NCI-H2171 (cell line): ENCODE results near the gene LRP2BP.
"Not testable (repeated sequence)": the region's sequence is repeated elsewhere in the genome, so short reads cannot be mapped to it uniquely, and the experiment has no call there.

ENCODE experiments used
- DNase-seq: peaks from one replicate; lab custom pipeline; 2025; lab: John Stamatoyannopoulos, UW

The LRP2BP gene

DNA sequence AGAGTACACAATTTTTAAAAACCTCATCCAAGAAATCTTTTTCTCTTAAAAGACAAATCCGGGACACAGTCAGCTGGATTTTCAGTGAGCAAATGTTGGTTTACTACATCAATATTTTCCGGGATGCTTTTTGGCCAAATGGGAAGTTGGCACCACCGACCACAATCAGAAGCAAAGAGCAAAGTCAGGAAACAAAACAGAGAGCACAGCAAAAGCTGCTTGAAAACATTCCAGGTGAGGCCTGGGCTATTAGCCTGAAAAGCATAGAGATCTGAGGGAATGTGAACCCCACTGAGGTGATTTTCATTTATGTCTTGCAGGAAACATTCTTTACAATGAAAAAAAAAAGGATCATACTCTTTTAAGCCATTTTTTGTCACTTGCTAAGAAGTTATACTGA, 33.9 kb downstream of the LRP2BP start:
- DNase-seq = no peak

DNA sequence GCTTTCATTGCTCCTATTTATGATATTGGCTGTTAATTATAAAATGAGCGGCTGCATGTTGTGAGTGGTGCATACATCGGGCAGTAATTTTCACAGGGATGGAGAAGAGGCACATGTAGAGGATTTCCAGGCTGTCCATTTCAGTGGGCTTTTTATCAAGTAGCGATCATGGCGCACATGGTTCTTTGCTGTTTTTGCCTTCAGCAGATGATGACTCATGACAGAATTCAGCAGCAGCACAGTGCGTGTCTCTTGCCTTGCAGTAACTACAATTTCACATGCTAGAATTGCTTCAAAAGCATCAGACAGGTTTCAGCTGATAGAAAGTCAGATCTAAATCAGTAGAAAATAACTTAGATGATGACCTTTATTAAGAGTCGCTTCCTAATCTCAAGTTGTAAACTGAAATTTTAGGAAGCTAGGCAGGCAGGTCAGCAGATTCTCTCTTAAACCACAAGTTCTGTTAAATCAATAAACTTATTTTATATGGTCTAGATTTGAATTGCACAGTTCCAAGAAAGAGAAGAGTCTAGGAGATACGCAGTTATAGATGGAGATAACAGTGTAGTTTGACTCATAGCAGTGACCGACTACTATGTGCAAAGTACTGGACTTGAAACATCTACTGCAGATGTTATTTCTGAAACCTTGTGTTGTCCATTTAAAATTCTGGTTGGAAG, 35.8 kb downstream of the LRP2BP start:
- DNase-seq = no peak

DNA sequence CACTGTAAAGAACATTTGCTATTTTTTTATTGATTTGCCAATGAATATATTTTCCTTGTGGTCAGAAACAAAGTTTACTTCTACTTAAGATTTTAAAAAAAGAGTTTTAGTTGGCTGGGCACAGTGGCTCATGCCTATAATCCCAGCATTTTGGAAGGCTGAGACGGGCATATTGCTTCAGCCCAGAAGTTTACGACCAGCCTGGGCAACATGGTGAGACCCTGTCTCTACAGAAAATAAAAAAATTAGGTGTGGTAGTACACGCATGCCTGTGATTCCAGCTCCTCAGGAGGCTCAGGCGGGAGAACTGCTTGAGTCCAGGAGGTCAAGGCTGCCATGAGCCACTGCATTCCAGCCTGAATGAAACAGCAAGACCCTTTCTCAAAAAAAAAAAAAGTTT, 36.8 kb downstream of the LRP2BP start:
- no peak for DNase-seq

DNA sequence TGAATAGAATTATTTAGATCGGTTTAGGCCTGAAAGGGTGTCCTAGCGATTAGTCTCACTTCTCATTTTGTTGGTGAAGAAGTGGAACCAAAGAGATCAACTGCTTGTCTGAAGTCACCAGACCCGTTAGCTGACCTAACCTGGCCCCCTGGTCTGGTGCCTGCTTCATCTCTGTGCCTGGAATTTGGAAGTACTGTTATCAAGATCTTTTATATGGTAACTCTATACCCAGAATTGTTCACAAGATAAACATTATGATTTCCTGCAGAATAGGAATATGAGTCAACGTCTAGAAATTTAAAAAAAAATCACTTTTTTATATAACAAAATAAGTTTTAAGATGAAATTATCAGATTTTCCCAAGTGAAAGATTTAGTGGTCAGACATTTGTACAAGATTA, 37.2 kb downstream of the LRP2BP start:
- DNase-seq = no peak

DNA sequence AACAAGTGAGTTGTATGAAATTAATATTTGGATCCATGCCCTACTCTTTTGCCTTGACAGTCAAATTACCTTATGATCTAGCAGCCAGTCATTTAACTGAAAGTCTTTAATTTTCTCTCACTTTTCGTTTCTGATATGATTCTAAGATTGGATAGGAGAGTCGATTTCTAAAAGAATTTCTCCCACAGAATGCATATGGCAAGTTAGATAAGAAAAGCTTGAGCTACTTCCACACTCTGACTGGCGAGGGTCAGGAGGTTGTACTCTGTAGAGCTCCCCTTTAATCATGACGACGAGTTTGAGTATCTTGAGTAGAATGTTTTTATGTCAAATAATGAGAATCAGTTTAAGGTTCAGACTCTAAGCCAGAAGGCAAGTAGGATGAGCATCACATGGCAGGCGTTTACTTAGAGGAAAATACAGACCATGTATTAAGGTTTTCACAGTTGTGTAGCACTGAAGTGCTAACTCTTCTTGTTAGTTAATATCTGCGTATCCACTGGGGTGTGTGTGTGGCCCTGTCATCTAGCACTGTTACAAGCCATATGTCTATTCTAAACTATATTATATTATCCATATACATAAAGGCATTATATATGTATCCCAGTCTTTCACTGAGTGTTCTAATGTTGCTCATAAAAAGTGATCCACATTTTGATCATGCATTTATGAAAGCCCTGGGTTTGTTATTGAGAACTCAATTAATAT, 37.8 kb downstream of the LRP2BP start:
- DNase-seq = no peak

DNA sequence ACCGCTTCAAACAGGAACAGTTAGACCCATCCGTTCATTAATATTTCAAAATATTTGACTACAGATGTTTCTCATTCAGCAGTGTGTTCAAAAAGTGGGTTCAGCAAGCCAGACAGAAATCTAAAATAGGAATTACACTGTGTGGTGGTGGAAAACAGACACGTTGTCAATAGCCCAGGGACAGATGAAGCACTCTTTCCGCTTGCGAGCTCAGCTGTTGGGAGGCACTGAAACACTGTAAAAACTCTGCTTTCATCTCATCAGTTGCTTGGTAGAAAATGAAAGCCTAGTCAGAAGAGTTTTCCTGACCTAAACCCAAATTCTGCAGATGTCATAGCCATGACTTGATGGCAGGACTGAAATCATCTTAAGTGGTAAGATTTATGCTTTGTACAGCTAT, 38.5 kb downstream of the LRP2BP start:
- no peak for DNase-seq

DNA sequence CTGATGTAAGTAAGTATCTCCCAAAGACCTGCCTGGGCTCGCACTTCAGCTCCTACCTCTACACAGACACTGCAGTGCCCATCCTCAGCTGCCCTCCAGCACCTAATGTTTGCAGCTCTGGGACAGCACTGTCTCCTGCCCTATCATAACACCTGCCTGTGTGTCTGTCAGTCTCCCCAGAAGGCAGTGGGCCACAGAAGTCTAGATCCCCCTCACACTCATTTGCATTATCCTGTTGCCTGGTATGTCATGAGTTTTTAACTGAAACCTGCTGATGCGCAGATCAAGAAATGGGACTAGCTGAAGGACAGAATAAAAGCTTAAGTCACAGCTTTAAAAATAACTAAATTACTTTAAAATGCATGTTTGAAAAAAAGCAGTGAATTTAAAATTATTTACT, 43.0 kb downstream of the LRP2BP start:
- no peak for DNase-seq

DNA sequence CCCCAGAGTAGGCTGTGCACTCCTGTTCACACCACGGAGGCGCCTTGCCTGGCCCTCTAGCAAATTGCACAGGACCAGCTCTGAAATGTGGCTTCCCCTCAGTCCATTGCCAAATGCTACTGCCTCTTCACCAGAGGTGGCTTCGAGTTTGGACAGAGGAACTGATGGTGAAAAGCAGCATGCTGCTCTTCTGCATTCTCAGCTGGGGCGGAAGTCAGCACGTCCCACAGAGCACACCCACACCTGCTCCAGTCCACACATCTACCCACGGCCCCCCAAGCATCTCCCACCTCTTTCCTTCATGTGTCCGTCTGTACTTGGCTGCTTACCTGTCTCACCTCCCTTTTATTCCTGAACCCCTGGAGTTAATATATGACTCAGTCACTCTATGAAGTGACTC, 43.5 kb downstream of the LRP2BP start:
- DNase-seq = no peak

DNA sequence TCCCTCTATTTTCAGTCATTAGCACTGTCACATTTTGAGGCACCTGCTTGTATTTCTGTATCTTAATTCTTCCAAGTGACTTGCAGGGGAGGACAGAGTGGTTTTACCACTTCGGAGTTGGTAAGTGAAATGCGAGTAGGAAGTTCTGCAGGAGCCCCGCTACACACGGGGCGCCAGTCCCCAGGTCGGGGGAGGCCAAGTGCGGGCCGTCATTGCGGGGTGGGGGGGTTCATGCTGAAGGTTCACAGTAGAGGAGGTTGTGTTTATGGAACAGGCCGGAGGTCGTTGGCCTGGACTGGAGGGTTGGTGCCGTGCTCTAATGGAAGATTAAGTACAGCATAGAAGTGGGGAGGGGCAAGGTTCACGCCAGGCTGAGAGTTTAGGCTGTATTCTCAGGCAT, 44.0 kb downstream of the LRP2BP start:
- no peak for DNase-seq

DNA sequence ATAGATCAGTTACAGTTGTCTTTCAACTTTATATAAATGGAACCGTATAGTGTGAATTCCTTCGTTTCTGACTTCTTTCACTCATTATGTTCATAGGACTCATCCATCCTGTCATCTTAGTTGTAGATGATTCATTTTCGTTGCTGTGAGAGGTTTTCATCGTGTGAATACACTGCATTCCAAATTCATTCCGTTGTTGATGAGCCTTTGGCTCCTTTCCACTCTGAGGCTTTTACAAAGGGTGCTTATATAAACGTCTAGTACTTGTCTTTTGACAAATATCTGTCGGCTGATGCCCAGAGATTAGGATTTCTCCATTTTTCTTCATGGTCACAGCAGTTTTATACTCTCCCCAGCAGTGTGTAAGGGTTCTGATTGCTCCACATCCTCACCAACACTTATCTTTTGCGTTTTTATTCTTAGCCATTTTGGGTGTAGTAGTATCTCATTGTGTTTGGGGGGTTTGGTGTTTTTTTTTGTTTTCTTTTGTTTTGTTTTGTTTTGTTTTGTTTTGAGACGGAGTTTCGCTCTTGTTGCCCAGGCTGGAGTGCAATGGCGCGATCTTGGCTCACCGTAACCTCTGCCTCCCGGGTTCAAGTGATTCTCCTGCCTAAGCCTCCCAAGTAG, 48.6 kb downstream of the LRP2BP start:
- no peak for DNase-seq

DNA sequence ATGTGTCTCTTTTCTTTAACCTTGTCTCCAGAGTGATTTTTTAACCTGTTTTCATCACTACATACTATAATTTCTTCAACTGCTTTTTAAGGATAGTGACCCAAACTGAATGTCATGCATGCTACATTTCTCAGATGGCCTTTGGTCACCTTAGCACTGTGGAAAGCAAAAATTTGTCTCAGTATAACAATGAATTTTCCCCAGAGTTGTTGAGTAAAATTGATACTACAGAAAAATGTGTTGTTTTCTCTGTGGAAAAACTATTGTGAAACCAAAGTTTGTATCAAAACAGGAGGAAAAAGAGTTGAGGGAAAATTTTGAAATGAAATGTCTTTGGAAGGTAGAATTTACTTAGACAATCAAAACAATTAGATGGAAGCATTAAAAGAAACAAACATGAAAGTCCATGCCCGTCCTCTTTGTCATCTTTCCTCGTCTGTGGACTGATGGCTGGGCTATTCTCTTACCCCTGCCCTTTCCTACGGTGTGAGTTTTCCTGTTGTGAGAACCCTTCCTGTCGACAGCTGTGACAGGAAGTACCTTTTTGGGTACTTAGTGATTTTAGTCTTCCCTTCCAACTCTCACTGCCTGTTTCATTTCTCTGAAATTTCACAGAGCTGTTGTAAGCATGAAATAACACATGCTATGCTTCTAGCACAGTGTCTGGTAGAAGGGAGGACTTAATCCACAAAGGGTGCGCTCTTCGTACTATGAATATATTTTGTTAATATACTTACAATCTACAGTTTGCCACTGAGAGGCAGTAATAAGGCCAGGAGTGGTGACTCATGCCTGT, 50.8 kb downstream of the LRP2BP start:
- no peak for DNase-seq

DNA sequence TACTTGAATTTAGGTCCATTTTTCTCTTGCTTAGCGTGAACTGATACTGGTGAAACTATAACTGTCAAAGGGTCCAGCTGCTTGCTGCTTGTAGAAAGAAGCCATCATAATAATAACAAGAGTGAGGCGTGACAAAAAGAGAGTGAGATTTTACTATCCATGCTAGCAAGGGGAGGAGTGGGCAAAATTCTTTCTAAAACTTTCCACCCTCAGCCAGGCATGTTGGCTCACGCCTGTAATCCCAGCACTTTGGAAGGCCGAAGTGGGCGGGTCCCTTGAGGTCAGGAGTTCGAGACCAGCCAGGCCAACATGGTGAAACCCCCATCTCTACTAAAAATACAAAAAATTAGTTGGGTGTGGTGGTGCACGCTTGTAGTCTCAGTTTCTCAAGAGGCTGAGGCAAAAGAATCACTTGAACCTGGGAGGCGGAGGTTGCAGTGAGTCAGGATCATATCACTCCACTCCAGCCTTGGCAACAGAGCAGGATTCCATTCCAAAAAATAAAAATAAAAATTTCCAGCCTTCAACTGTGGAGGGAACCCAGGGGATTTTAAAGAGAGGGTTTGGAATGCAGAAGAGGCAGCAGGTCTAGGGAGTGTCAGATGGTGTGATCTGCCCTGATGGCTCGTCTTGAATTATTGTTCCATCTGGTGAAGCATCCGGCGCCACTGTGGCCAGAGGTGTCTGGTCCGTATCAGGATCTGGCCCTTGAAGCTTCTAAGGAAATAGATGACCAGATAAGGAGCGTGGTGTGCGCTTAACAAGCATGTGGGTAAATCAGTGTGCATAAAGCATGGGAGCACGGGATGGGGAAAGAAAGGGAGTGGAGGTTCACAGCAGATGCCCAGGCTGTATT, 51.8 kb downstream of the LRP2BP start:
- DNase-seq = no peak

DNA sequence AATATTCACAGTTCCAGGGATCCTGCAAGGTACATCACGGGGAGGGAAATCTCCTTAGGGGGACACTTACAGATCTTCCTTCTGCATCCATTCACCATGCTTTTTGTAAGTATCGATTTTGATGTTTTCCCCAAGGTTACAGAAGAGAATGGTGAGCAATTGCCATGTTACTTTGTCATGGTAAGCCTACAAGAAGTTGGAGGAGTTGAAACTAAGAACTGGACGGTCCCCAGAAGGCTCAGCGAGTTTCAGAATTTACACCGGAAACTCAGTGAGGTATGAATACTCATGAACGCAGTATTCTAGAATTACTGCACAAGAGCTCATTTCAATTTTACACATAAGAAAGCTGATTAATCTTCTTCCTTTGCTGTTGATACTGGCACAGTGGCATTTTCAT, 53.9 kb downstream of the LRP2BP start:
- no peak for DNase-seq

DNA sequence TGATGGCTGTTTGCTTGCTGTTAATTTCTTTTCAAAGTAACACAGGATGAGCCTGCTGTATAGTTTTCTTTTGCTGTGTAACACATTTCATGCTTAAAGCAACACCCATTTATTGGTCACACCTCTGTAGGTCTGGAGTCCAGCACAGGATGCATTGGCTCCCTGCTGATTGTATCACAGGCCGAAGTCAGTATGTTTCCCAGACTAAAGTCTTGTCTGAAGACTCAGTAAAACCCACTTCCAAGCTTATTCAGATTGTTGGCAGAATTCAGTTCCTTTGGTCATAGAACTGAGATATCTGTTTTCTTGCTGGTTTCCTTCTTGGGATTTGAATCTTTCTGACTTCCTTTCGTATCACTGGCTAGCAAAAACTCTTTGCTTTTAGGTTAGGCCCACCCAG, 54.3 kb downstream of the LRP2BP start:
- DNase-seq = no peak

DNA sequence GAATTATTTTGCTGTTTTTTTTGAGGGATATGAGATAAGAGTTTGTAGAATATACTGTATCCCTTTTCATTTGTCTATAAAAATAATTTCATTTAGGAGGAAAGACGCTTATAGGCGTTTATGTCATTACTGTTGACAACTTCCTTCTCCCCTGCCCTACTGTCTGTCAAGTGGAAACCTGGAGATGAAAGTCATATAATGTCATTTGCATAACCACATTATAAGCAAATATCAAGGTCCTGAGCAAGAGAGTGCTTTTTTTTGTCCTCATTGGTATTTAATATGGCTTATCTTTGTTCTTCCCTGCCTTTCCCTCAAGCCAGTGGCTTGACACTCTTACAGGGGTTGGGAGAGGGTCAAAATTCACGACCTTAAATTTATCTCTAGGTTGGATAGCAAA, 55.8 kb downstream of the LRP2BP start:
- no peak for DNase-seq

DNA sequence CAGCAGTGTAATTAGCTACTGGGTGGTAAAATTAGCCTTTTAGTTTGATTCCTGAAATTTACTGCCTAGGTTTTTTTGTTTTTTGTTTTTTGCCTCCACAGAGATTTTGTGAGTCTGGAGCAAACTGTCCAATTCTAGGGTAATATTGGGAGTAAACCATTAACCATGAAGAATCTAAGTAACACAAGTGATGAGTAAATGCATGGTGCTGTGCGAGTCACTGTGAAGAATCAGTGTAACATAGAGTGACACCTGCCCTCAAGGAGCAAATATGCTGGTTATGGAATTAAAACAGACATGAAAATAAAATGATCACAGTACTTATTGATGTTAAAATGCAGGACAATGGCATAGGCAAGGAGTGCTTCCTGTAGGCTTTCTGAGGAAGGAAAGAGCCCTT, 60.1 kb downstream of the LRP2BP start:
- DNase-seq = no peak

DNA sequence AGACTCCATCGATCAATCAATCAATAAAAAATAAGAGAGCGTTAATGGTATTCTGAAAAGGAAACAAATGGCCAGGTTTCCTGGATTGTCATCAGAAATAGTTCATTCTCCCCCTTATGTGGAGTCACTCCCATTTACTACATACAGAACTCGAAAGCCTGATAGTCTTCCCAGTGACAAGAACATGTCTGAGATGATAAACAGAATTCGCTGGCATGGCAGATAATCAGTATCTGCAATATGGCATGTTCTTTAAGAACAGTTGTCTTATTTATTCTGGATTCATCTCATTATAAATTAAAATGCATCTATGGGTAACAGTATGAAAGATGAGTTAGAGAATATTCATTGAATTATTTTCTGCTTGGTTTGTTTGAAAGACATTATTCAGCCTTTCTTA, 61.4 kb downstream of the LRP2BP start:
- no peak for DNase-seq

DNA sequence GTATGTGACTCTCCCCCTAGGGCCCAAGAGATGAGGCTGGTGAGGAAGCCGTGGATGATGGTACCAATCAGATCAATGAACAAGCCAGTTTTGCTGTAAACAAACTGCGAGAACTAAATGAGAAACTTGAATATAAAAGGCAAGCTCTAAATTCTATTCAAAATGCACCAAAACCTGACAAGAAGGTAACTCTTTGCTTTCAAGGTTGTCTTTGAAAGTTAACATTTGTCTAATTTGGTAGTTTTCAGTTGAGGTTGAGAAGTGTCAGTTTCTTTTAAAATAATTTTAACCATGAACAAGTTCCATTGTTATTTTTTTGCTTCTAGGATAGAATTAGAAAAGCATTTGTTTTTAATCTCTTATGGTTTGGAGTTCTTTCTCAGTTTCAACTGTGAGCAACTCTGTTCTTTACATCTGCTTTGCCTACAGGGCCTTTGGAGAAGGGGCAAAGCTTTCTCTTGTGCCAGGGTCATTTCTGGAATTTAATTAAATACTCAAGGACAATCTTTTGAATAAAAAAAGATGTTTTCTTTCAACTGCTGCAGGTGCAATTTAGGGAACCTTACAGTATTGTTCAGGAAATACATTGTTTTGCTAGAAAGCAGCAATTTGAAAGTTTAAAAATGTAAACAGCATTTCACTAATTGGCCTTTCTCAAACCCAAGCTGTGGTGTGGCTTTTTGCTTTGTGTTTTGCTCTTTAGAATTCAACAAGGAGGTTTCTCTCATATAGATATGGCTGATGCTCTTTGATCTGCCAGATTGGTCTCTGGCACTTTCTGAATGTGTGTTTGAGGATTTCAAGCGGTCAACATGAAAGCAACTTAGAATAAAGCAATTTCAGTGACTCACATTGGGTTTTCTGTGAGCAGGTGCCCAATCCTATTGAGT, 62.9 kb downstream of the LRP2BP start:
- DNase-seq = no peak

DNA sequence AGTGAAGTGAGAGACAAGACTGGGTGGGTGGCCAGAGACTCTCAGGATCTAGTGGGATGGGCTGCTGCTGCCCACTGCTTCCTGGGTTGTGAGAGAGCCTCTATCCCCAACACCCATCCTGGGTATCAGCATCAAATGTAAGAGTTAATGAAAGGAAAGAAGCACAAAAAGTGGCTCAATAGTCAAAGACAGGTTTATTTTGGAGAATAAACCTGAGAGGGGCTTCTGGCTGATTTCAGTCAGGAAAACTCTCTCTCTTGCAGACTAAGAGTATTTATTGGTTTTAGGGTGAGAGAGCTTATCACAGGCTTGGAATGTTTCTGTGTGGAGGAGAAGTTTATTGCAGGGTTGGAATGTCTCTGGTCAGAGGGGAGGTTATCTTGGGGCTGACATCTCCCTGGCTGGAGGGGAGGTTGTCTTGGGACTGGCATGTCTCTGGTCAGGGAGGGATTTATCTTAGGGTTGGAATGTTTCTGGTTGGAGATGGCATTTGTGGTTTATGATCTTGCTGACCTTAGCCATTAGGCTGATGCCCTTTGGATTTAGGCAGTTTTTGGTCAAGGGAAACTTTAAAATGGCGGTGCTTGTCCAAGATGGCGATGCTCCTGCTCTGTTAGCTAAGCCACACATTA, 65.7 kb downstream of the LRP2BP start:
- not testable (repeated sequence) for DNase-seq

DNA sequence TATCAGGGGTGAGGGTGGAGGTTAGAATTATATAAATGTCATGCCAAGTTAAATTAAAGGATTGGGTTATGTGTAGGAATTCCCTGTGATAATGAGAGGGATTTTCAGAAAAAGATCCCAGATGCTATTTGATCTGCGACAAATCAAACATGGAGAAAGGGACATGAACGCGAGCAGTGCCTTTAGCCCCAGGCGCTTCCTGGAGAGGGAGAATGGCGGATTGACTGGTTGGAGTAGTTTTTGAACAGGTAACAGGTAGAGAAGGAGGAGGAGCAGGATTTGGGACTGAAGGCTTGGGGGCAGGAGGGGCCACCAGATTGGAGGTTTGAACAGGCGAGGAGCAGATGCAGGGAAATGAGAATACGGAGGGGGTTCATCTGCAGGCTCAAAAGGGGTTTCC, 67.1 kb downstream of the LRP2BP start:
- DNase-seq = no peak
